HepG2 (cell line): ENCODE measurements around the gene MORN5.

Source experiments
- CTCF ChIP-seq: sonication (generic); formaldehyde crosslinking; IDR thresholded peaks from 2 replicates; pipeline ENCODE4 v1.5.0; 2020; ENCODE audit warnings: mild to moderate bottlenecking, missing genetic modification reagents, moderate library complexity
- EP300 ChIP-seq, 3 experiments: sonication (generic) in 1 of 3; formaldehyde crosslinking in 1 of 3; IDR thresholded peaks; 2 replicates each; pipeline versions ENCODE4 v1.5.1 to v1.6.1; 2011 to 2020; ENCODE audit warnings: low read depth in 2 of 3, low read length in 2 of 3, borderline replicate concordance in 1 of 3, improper control_type of control experiment in 1 of 3, mild to moderate bottlenecking in 1 of 3, missing genetic modification reagents in 1 of 3, moderate library complexity in 1 of 3
- EZH2 ChIP-seq: conservative IDR thresholded peaks from 2 replicates; pipeline ENCODE4 v1.6.1; 2012; ENCODE audit warnings: mild to moderate bottlenecking, low read depth, low read length, moderate library complexity
- HMGXB3 ChIP-seq: sonication (generic); formaldehyde crosslinking; IDR thresholded peaks from 2 replicates; pipeline ENCODE4 v1.4.0; 2020; ENCODE audit warnings: missing genetic modification reagents, borderline replicate concordance
- KLF9 ChIP-seq: IDR thresholded peaks from 2 replicates; pipeline ENCODE4 v1.6.1; 2016; ENCODE audit warnings: low read depth
- SMC3 ChIP-seq: IDR thresholded peaks from 2 replicates; pipeline ENCODE4 v1.6.1; 2011; ENCODE audit warnings: low read length, improper control_type of control experiment
- TFE3 ChIP-seq: IDR thresholded peaks from 2 replicates; pipeline ENCODE4 v1.6.1; 2016
- ZNF513 ChIP-seq: sonication (generic); formaldehyde crosslinking; conservative IDR thresholded peaks from 2 replicates; pipeline ENCODE4 v1.5.0; 2020; ENCODE audit warnings: missing genetic modification reagents
- ZNF546 ChIP-seq: sonication (generic); formaldehyde crosslinking; conservative IDR thresholded peaks from 2 replicates; pipeline ENCODE4 v1.8.1; 2023; ENCODE audit warnings: mild to moderate bottlenecking, missing genetic modification reagents

GRCh38 chr9:122112238-122112637 lies 47.5 kb upstream of the MORN5 start:
- no peak for TF ChIP-seq HMGXB3
- TF ChIP-seq CTCF: no peak
- no peak for TF ChIP-seq ZNF546 (CRISPR knock-in tag)
- TF ChIP-seq SMC3: no peak
- TF ChIP-seq EZH2: no peak
- no peak for TF ChIP-seq EP300 (IDR thresholded peaks at IDR 0.05; ENCODE audit: low read depth in 2 of 2, low read length in 2 of 2)
- TF ChIP-seq EP300 (CRISPR knock-in tag; IDR thresholded peaks at IDR 0.05; ENCODE audit: borderline replicate concordance): no peak
- TF ChIP-seq TFE3 (CRISPR knock-in tag): no peak
- no peak for TF ChIP-seq KLF9
- TF ChIP-seq ZNF513 (CRISPR knock-in tag): no peak
